Fibroblast of skin of left quadriceps (primary cell): ENCODE measurements around the gene SMPD1.
"Not testable (repeated sequence)": the region's sequence is repeated elsewhere in the genome, so short reads cannot be mapped to it uniquely, and the experiment has no call there.

Experiments
- DNase-seq, 2 experiments: peaks; one replicate each; pipeline ENCODE4 v3.0.0-alpha.2; 2013; ENCODE audit warnings: low read depth in 2 of 2

SMPD1 gene

DNA sequence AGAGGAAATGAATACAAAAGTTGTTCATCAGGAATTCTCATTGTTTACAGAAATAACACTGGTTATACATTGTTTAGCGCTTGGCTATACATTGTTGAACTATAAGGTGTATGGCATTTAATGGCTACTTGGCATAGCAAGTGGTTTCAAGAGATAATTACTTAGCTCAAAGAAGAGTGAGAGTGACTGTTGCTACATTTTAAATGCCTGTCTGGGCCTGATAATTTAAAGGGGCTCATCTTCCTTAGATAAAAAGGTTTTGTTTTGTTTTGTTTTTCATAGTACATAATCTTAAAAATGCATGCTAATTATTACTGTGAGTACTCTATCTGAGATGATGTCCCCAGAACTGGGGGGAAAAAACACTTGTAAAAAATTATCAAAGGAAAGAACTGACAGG, 1.5 kb upstream of the SMPD1 start:
- DNase-seq = no peak

DNA sequence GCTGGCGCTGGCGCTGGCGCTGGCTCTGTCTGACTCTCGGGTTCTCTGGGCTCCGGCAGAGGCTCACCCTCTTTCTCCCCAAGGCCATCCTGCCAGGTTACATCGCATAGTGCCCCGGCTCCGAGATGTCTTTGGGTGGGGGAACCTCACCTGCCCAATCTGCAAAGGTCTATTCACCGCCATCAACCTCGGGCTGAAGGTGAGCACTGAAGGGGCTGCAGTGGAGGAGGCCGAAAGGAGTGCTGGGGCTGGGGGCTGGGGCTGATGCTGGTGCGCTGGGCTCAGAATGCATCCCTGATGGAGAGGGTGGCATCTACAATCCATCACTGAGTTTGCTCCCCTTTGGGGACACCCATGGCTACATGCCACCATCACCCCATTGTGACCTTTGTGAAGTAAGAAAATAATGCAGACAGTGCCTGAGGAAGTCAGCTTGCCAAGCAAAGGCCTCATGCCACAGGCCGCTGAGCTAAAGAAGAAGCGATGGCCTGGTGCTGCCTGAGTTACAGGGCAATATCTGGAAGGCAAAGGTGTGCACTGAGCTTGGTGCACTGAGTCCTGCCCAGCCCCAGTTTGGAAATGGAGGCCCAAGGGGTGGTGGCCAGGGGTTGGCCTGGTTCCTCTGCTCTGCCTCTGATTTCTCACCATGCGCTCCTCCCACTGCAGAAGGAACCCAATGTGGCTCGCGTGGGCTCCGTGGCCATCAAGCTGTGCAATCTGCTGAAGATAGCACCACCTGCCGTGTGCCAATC, 620 bp downstream of the SMPD1 start:
- DNase-seq = no peak

DNA sequence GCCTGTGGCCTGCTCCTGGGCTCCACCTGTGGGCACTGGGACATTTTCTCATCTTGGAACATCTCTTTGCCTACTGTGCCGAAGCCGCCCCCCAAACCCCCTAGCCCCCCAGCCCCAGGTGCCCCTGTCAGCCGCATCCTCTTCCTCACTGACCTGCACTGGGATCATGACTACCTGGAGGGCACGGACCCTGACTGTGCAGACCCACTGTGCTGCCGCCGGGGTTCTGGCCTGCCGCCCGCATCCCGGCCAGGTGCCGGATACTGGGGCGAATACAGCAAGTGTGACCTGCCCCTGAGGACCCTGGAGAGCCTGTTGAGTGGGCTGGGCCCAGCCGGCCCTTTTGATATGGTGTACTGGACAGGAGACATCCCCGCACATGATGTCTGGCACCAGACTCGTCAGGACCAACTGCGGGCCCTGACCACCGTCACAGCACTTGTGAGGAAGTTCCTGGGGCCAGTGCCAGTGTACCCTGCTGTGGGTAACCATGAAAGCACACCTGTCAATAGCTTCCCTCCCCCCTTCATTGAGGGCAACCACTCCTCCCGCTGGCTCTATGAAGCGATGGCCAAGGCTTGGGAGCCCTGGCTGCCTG, 1.4 kb downstream of the SMPD1 start:
- DNase-seq = no peak

DNA sequence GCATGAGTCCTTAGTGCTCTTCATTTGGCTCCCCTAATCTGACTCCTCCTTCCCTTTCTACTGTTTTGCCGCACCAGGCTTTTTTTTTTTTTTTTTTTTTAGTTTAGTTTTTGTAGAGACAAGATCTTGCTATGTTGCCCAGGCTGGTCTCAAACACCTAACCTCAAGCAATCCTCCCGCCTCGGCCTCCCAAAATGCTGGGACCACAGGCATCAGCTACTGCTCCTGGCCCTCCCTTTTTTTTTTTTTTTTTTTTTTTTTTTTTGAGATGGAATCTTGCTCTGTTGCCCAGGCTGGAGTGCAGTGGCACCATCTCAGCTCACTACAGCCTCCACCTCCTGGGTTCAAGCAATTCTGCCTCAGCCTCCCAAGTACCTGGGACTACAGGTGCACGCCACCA, 2.0 kb downstream of the SMPD1 start:
- DNase-seq = not testable (repeated sequence)

DNA sequence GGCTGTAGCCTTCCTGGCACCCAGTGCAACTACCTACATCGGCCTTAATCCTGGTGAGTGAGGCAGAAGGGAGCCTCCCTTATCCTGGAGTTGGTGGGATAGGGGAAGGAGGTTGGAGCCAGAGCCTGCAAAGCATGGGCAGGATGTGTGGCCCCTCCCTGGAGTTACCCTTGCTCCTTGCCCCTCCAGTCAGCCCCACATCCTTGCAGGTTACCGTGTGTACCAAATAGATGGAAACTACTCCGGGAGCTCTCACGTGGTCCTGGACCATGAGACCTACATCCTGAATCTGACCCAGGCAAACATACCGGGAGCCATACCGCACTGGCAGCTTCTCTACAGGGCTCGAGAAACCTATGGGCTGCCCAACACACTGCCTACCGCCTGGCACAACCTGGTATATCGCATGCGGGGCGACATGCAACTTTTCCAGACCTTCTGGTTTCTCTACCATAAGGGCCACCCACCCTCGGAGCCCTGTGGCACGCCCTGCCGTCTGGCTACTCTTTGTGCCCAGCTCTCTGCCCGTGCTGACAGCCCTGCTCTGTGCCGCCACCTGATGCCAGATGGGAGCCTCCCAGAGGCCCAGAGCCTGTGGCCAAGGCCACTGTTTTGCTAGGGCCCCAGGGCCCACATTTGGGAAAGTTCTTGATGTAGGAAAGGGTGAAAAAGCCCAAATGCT, 3.9 kb downstream of the SMPD1 start:
- DNase-seq = no peak

DNA sequence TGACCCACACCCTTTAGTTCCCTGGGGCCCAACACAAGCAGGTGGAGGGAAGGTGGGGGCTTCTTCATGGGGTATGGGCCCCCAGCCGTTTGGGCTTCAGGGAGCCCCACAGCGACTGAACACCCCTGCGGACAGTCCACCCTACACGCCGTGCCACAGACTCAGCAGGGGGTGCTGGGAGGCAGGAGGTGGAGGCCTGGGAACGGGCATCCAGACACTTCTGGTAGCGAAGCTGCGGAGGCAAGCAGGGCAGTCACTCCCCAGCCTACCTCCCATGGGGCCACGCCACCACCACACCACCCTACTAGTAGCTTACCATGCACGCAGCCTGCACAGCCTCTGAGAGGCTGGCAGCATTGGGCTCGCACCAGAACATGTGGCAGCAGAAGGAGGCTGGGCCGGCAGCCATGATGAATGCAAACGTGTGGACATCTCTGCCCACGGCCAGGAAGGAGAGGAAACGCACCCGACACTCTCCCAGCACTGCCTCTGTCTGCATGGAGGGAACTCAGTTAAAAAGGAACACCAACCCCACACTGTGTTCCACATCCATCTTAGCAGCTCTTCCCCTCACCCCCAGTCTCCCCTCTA, 5.3 kb downstream of the SMPD1 start:
- no peak for DNase-seq

DNA sequence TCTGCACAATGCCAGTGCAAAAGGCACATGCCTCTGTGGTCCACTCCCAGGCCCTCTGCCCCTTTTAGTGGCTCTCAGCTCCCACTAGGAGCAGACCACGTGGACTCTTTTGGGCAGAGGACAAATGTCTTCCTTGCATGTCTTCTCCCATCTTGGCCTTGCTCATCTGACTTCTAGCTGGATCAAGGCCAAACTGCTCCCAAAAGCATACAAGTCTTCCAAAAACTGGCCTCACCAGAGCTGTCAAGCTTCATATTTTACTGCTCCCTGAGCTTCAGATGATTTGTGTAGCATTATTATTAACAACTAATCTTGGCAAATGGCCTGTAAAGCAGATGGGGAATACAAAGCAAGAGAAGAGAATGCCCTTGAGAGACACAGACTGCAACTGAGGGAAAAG, 6.9 kb downstream of the SMPD1 start:
- DNase-seq = peak in 1 of 2 experiments; percentile 18

DNA sequence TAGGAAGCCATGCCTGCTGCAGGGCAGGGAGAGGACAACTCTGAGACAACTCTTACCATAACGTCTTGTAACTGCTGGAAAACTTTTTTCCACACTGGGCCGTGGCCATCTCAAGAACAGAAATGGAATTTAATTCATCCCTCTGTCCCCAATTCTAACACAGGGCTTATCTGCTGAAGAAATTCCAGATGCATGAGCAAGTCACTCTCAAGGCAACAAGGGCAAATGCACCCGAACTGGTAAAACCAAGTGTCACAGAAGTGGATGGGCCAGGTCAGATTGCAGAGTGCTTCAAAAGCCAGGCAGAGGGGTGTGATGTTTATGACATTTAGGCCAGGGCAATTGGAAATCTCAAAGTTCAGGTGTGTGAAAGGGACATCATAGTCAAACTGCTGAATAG, 7.4 kb downstream of the SMPD1 start:
- DNase-seq = no peak

DNA sequence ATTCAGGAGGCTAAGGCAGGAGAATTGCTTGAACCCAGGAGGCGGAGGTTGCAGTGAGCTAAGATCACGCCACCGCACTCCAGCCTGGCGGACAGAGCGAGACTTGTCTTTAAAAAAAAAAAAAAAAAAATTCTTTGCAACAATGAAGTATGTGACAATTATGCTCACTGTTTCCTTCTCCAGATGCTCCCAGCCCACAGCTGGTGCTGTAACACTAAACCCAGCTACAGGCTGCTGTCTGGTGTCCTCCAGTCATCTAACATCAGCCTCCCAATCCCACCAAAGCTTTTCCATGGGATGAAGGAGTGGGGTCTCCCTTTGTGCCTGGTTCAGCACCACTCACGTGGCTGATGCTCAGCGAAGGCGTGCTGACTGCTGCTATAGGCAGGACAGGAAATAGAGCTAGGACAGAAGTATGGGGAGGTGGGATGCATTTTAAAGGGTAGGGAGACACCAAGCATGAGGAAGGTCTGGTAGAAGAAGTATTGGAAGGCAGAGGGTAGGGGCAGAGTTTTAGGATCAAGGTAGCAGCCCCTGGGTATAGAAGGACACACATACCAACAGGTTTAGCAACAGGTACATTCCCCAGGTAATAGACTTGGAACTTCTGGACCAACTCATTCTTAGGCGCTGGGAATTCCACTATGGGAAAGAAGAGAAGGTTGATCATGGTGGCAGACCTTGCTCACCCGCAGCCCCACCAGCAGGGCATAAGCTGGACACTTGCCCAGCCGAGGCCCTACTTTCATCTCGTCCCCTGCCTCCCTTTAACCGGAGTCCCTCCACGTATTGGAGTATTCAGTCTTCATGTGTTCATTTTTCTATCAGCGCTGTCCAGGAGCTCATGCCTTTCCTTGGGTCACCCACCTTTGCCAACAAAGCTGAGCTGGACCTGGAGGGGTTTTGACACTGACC, 10.4 kb downstream of the SMPD1 start:
- DNase-seq = no peak

DNA sequence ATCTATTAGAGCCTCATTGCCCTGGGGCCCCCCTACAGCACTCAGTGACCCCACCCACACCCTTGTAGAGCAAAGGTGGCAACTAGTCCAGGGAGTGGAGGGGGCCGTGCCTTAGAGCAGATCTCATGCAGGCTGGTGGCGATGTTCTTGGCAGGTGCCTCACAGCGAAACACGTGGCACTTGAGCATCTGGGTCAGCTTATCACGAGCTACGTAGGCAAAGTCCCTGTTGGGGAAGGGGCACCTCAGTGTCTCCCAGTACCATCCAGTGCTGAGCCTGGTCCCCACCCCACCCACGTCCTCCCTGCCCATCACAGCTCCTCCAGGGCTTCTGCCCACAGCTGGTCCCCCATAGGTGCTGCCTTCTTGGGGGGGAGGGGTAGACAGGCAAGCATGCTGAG, 11.2 kb downstream of the SMPD1 start:
- no peak for DNase-seq

DNA sequence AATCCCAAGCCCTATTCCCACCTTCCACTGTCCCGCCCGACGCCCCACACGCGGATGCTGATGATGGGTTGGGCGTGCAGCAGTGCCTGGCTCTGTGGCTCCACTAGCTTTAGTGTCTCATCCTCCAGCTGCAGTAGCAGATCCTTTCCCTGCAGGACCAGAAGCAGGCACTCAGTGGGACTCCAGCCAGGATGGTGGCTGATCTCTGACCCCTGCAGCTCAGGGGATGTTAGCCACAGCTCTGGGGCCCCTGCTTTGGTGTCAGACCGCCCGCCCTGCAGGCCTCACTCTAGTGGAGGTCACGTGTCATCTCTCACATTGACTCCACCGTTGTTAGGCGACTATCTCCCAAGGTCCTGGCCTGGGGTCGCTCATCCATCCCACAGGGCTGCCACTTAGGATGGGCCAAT, 11.8 kb downstream of the SMPD1 start:
- DNase-seq = no peak

DNA sequence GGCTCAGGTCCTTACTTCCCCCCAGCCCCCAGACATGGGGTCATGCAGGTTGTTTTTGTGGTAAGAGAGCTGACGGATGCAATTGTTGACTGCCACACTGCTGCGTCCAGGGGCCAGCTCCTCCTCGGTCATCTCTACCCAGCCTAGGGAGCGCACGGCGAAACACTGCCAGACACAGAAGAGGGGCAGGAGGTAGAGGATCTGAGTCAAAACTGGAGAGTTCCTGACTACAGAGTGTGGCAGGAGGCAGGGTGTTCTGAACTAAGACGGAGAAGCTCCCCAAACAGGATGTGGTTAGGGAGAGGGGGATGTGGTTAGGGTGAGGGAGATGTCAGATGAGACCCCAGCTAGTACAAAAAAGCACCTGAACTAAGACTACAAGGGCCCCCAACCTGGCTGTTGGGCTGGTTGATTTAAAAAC, 12.3 kb downstream of the SMPD1 start:
- DNase-seq = no peak

DNA sequence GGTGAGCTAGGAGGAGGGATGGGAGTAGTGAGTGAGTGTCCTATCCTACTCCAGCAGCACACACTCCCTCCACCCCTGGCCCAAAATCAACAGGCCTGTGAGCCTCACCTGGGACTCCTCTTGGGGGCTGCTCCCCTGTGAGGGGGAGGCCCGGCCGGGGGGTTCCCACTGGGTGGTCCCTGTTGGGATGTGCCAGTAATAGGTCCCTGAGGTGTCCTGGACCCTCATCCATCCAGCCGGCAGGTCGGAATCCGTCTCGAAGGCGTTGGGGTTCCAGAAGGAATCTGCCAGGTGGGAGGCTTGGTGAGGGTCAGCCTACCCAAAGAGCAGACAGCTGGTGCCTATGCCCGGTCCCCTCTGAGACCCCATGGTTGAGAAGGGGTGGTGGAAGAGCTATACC, 13.3 kb downstream of the SMPD1 start:
- no peak for DNase-seq

DNA sequence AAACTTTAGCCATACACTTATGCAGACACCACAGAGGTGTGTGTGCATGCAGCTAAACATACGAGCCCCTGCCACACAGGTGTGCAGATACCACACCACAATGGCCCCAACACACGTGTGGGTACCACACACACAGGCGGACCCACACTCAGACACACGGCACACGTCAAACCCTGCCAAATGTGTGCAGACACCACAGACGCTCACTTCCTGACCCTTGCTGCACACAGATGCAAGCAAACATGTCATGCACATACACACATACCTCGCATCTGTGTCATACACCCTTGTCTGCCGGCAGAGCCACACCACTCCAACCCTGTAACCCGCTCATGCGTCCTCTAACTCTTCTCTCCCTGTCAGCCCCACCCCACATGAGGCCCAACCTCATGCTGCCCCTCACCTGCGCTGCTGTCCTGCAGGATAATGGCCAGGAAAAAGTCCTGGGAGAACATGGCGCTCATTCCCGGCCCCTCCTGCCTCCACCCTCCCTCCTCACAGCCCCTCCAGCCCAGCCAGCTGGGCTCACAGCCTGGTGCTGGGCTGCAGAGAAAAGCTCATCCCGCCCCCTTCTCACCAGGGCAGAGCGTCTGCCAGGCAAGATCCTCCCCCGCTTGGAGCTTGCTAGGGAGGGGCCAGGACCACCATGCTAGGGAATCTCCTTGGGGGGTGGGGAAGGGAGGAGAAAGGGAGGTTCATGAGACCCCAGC, 14.2 kb downstream of the SMPD1 start:
- no peak for DNase-seq

DNA sequence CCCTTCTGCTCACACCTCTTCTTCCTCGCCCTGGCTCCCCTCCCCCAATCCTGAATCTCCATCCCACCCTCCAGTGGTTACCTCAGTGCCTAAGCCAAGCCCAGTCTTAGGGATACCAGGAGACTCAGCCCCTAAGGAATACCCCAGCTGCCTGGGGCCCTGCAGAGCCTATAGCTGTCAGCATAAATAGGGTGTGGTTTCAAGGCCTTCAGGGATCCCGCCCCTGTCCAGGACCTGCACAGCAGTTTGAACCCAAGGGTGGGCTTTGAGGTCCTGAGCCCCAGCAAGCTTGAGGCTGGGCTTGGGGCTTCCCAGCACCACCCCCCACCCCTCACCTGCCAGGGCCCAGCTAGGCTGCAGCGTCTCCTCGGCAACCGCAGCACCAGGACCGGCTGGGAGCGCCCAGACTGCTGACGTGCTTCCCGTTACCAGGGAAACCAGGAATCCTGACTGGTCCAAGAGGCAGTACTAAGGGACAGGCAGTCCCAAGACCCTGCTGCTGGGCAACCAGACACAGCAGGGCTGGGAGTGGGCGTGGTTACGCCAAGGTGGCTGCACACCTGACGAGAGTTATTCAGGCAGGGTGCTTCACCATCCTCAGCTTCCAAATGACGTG, 14.9 kb downstream of the SMPD1 start:
- DNase-seq = no peak

DNA sequence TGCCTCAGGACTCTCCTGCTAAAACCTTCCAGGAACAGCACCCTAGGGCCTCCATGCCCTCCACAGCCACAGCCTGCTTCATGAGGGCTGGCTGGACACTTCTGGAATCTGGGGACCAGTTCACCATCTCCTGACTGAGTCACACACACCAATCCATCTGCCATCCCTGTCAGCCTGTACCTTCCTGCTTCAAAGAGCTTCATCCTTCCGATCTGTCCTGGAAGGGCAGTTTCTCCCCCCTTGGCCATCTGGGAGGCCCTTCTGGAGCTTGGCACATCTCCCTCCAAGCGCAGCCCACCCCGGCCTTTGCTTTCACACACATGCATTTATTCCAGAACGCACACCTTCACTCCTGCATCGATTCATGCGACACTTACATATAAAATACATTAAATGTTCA, 15.6 kb downstream of the SMPD1 start:
- DNase-seq = no peak

DNA sequence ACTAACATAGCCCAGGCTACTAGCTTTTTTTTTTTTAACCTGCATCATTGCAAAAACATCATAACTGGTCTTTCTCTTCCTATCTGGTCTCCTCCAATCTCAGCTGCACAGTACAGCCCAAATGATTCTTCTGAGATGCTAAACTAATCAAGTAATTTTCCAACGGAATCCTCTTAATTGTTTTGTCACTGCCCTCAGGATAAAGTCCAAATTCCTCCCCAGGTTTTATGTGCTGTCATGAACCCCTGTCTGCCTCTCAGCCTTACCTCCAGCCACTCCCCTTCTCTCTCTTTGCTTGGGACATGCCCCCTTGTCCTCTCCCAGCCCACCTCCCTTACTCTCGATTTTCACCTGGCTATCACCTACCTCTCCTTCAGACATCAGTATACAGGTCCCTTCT, 16.1 kb downstream of the SMPD1 start:
- no peak for DNase-seq

DNA sequence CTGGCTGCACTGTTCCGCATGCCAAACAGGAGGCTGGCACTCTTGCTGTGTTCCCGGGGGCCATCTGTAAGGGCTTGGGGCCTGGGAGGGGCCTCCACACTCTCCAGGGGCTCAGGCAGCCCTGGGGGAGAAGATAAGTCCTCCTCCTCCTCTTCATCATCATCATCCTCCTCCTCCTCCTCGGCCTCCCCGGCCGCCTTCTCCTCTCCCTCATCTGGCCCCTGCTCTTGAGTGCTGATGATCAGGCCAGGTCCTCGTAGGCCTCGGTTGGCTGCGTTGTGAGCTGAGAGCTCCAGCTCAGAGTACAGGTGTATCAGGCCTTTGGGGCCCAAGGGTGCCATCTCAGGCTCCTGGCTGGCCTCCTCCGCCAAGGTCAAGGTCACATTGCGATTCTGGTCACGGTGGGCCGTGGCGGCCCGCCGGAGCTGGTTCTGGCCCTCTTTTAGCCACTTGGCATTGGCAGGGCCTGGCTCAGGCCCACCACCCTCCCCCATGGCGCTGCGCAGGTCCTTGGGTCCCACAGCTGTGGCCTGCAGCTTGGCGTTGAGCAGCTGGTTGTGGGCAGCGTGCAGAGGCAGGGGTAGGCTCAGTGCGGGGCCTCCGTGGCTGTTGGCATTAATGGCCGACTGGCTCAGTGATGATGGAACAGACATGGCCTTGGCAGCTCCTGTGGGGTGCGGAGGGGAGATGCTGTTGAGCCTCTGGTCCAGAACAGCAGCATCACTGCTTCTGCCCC, 20.6 kb downstream of the SMPD1 start:
- DNase-seq = no peak

DNA sequence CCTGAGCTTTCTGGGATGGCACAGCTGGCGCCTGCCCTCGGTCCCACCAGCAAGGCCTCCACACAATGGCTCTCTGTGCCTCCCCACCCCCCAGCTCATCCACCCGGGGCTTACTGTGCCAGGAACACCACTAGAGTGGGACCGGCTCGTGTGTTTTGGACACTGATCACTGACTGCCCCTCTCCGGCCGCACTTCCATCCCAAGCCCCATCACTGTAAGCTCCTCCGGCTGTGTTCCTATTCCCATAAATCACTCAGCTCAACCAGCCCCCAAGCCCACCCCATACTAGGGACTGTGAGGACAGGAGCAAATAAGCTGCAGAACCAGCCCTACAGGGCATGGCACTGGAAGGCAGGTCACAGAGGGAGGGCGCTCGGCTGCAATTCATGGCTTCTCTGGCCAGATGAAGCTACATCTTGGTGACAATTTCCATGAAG, 21.3 kb downstream of the SMPD1 start:
- DNase-seq = no peak

DNA sequence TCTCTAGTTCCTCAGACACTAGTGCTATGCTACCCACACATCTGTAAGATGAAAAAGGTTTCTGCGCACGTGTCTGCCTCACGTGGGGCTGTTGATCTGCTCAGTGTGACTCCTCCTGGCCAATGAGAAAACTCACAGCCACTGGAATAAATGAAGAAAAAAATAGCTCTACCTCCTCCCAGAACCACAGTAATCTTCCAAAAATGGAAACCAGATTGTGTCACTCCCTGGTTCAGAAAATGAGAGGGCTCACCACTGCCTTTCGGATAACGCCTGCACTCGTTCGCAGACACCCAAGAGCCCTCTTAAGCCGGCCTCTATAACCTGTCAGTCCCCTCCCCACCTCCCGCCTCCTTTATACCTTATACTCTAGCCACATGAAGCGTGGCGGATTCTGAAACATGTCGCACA, 23.5 kb downstream of the SMPD1 start:
- no peak for DNase-seq
